ENCODE results near the gene USB1.
"Not testable (repeated sequence)": the region's sequence is repeated elsewhere in the genome, so short reads cannot be mapped to it uniquely, and the experiment has no call there.

USB1 gene

GRCh38 chr16:57996406-57997175 is 4.6 kb upstream of the USB1 start:
- no peak for DNase-seq

- DNase-seq: no peak
Observed at GRCh38 chr16:57997176-57997527, 4.1 kb upstream of the USB1 start.

- no peak for DNase-seq
Observed at GRCh38 chr16:57997528-57998265, 3.5 kb upstream of the USB1 start.

- no peak for DNase-seq
Observed at GRCh38 chr16:57998486-57998885, 2.7 kb upstream of the USB1 start.

GRCh38 chr16:57998992-57999365 is 2.2 kb upstream of the USB1 start:
- no peak for DNase-seq

GRCh38 chr16:57999366-57999970 is 1.7 kb upstream of the USB1 start:
- no peak for DNase-seq

- DNase-seq: no peak
Observed at GRCh38 chr16:57999971-58000705, 1.1 kb upstream of the USB1 start, which contains the start of gene ZNF319. ZNF319 (minus strand) TSS chr16:58000672; CDS start chr16:57998265, 2,407 bp downstream.

- DNase-seq: no peak
Observed at GRCh38 chr16:58001781-58002415, 691 bp downstream of the USB1 start.

- no peak for DNase-seq
Observed at GRCh38 chr16:58002416-58002800, 1.2 kb downstream of the USB1 start.

GRCh38 chr16:58002936-58003335 is 1.7 kb downstream of the USB1 start:
- no peak for DNase-seq

- DNase-seq: not testable (repeated sequence)
Observed at GRCh38 chr16:58004736-58005135, 3.5 kb downstream of the USB1 start.

GRCh38 chr16:58009856-58010416 is 8.7 kb downstream of the USB1 start:
- no peak for DNase-seq

GRCh38 chr16:58010886-58011285 is 9.7 kb downstream of the USB1 start:
- DNase-seq: no peak

- DNase-seq: no peak
Observed at GRCh38 chr16:58011652-58012051, 10.4 kb downstream of the USB1 start.

- DNase-seq: no peak
Observed at GRCh38 chr16:58012481-58012880, 11.3 kb downstream of the USB1 start.

- DNase-seq: no peak
Observed at GRCh38 chr16:58013201-58013956, 12.2 kb downstream of the USB1 start.

GRCh38 chr16:58016840-58017446 is 15.7 kb downstream of the USB1 start:
- DNase-seq: no peak

GRCh38 chr16:58018803-58019202 is 17.6 kb downstream of the USB1 start:
- DNase-seq: no peak

- no peak for DNase-seq
Observed at GRCh38 chr16:58019866-58020538, 18.8 kb downstream of the USB1 start.

Data from NCI-H1105 (cell line).